Psoas muscle (tissue), 8 donors: ENCODE results near the gene CRIP3. TPM values are rescaled to one million over a fixed set of nuclear protein-coding genes. Genes with fewer than 3 reads are reported as not detected.

Experiments used
- ATAC-seq, 4 donors: fragments of 200-7000 bp; cut with Tn5 transposase; one replicate each; pipeline ENCODE4 v1.9.1; 2020; ENCODE audit warnings: moderate library complexity in 3 of 4, mild to moderate bottlenecking in 2 of 4
- DNase-seq, 2 donors: peaks; one replicate each; pipeline ENCODE4 v3.0.0-alpha.2; 2020
- H3K27ac ChIP-seq: fragments of 200-600 bp; one replicate; pipeline ENCODE4 v1.8.0; 2022
- H3K27me3 ChIP-seq, 3 donors: fragments of 200-600 bp in 1 of 3; one replicate each; pipeline versions ENCODE4 v1.6.1 to v1.8.0; 2013 to 2022; ENCODE audit warnings: low read length in 2 of 3, mild to moderate bottlenecking in 2 of 3, moderate library complexity in 1 of 3; ENCODE audit not compliant: insufficient read depth in 3 of 3
- H3K36me3 ChIP-seq, 2 donors: fragments of 200-600 bp in 1 of 2; one replicate each; pipeline versions ENCODE4 v1.6.1 to v1.8.0; 2013 to 2022; ENCODE audit warnings: low read depth in 1 of 2, mild to moderate bottlenecking in 1 of 2, moderate library complexity in 1 of 2; ENCODE audit not compliant: insufficient read depth in 1 of 2
- H3K4me1 ChIP-seq: fragments of 200-600 bp; one replicate; pipeline ENCODE4 v1.8.0; 2022
- H3K4me3 ChIP-seq: fragments of 200-600 bp; one replicate; pipeline ENCODE4 v1.8.0; 2022; ENCODE audit warnings: mild to moderate bottlenecking
- H3K9me3 ChIP-seq: fragments of 200-600 bp; one replicate; pipeline ENCODE4 v1.8.0; 2022
- WGBS, 3 donors: extraction: QIAGEN DNeasy Blood & Tissue Kit; methylation state at CpG; one replicate each; pipeline versions ENCODE4 v1.1.6 to v1.1.7; 2013; 5-methylcytosine and 5-hydroxymethylcytosine counted together
- intact Hi-C, 2 donors: fragments of 100-400 bp; cut with DNase I; formaldehyde crosslinking; loops; one replicate each; pipeline versions ENCODE4 v1.11.0 to v1.14.2; 2022
- polyA plus RNA-seq, 3 donors: library from polyadenylated mRNA; stranded (reverse); fragments of 200-250 nt; gene quantifications; one replicate each; pipeline ENCODE4 v1.2.3, GENCODE V29; 2013
- total RNA-seq, 4 donors: library from RNA; stranded (reverse); fragmentation: NEBNext Ultra II Directional in 2 of 4; extraction: Animal tissue kit (Norgen Biotek cat#: 25700) in 2 of 4; gene quantifications; one replicate each; pipeline versions ENCODE4 v1.2.1 to v1.2.4, GENCODE V29; 2021 to 2023
- TF ChIP-seq, protein P1 (sequence below): fragments of 200-600 bp; IDR thresholded peaks from one replicate; pipeline ENCODE4 v1.8.0; 2022; ENCODE audit warnings: antibody characterized with exemption
- donor health status: healthy with polysubstance abuse.
- donor health status: DM: no; HTN: no; CAD: no; lungs with moderate emphysema.
- donor health status: Bipolar disorder and iron deficiency.
- donor health status: healthy.
- donor health status: DM: yes; HTN: yes; CAD: no.
- donor health status: DM: no; HTN: no; CAD: no.
- donor health status: DM: no; HTN: no; CAD: no.
- donor health status: DM: yes; HTN: yes; CAD: no.

The CRIP3 gene
- total and polyA plus RNA-seq, 7 donors, result 0.05 to 0.47 (median 0.12) TPM; not detected in 3

DNA sequence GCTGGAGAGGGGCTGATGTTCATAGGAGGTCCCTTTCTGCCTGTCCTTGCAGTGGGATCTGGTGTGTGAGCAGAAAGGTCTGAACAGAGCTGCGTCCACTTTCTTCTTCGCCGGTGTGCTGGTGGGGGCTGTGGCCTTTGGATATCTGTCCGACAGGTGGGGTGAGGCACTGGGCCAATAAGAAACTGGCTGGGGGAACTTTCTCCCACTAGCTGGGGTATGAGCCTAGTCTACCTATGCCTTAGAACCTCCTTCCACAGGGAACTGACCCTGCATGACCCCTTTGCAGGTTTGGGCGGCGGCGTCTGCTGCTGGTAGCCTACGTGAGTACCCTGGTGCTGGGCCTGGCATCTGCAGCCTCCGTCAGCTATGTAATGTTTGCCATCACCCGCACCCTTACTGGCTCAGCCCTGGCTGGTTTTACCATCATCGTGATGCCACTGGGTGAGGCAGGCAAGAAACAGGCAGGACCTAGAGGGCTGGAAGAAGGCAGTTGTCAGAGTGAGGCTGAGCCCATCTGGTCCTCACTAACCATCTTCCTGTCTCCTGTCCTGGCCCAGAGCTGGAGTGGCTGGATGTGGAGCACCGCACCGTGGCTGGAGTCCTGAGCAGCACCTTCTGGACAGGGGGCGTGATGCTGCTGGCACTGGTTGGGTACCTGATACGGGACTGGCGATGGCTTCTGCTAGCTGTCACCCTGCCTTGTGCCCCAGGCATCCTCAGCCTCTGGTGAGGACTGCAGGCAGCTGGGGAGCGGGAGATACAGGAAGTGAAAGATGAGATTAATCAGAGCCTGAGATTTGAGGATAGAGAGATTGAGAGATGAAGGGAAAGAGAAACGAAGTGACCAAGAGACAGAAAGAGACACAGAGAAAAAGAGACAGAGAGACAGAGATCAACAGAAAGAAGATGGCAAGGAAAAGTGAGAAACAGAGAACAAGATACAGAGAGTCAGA is 9.0 kb downstream of the CRIP3 start:
- Histone ChIP-seq H3K36me3 (no peaks in the 10 kb centered on the region), H3K9me3 (no peaks in the 10 kb centered on the region), H3K4me1 (no peaks in the 10 kb centered on the region), H3K4me3 (no peak overlapping the region), H3K27ac (no peak overlapping the region), H3K27me3 (peaks cover 0 to 29% (median 3%) of the 10 kb centered on the region in 3 donors)
- WGBS, 3 donors, result 71 to 74% (median 72%) methylated on average over 18 of the region's 18 CpGs
- DNase-seq (no peak), ATAC-seq (no peak)
- intact Hi-C loops, result no loop called here
- TF ChIP-seq, protein P1, sequence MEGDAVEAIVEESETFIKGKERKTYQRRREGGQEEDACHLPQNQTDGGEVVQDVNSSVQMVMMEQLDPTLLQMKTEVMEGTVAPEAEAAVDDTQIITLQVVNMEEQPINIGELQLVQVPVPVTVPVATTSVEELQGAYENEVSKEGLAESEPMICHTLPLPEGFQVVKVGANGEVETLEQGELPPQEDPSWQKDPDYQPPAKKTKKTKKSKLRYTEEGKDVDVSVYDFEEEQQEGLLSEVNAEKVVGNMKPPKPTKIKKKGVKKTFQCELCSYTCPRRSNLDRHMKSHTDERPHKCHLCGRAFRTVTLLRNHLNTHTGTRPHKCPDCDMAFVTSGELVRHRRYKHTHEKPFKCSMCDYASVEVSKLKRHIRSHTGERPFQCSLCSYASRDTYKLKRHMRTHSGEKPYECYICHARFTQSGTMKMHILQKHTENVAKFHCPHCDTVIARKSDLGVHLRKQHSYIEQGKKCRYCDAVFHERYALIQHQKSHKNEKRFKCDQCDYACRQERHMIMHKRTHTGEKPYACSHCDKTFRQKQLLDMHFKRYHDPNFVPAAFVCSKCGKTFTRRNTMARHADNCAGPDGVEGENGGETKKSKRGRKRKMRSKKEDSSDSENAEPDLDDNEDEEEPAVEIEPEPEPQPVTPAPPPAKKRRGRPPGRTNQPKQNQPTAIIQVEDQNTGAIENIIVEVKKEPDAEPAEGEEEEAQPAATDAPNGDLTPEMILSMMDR, result no peak

DNA sequence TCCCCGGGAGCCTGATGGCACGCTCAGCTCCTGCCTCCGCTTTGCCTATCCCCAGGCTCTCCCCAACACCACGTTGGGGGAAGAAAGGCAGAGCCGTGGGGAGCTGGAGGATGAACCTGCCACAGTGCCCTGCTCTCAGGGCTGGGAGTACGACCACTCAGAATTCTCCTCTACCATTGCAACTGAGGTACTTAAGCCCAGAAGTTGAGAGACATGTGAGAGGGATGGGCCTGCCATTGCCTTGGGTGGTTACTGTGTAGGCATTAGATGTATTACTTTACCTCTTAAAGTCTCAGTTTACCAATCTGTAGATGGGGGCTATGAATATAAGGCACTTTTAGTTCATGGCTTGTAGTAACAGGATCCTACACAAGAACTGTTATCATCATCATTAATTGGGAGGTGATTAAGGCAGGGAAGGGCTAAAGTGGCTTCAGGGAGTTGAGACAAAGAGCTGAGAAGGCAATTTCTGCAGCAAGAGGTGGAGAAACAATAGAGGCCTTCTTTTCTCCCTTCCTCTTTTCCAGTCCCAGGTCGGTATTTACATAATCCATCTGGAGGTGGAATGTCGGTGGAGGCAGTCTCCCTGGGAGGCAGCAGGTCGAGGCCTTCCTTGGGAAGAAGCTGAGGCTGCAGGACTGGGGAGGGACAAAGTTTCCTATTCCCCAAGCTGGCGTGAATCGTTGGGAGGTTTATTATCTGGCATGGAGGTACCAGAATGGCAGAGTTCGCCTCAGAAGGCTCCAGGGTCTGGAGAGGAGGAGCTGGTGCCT is 9.9 kb downstream of the CRIP3 start:
- intact Hi-C loops, result no loop called here
- H3K4me1 ChIP-seq, result no peaks in the 10 kb centered on the region
- DNase-seq (no peak), ATAC-seq (no peak)
- H3K9me3 ChIP-seq, result no peaks in the 10 kb centered on the region
- TF ChIP-seq, protein P1, result no peak
- H3K4me3 ChIP-seq, result no peak overlapping the region
- no peak overlapping the region for H3K27ac ChIP-seq
- H3K27me3 ChIP-seq, result peaks cover 0 to 28% (median 3%) of the 10 kb centered on the region in 3 donors
- H3K36me3 ChIP-seq, result no peaks in the 10 kb centered on the region
- 60 to 65% (median 63%) methylated on average over 12 of the region's 12 CpGs for WGBS, 3 donors

GRCh38 chr6:43297644-43298564 is 10.7 kb downstream of the CRIP3 start, which contains the start of gene SLC22A7:
TSS of gene SLC22A7 (plus strand) at chr6:43298260. CDS start at chr6:43298359, 99 bp downstream.
- DNase-seq (peak in 1 of 2 donors; percentile 52), ATAC-seq (no peak)
- WGBS, 3 donors, result 46 to 59% (median 53%) methylated on average over 10 of the region's 10 CpGs
- TF ChIP-seq, protein P1, result no peak
- H3K27me3 ChIP-seq, result peaks cover 0 to 25% (median 3%) of the 10 kb centered on the region in 3 donors
- intact Hi-C loops, result no loop called here
- H3K27ac ChIP-seq, result no peak within 1 kb of the TSS
- H3K4me1 ChIP-seq, result no peaks in the 10 kb centered on the region
- H3K36me3 ChIP-seq, result no peaks in the 10 kb centered on the region
- no peaks in the 10 kb centered on the region for H3K9me3 ChIP-seq
- H3K4me3 ChIP-seq, result no peak within 1 kb of the TSS

- Histone ChIP-seq H3K9me3 (no peaks in the 10 kb centered on the region), H3K27ac (no peak overlapping the region), H3K27me3 (peaks cover 0 to 24% (median 3%) of the 10 kb centered on the region in 3 donors), H3K4me3 (no peak overlapping the region), H3K4me1 (no peaks in the 10 kb centered on the region), H3K36me3 (no peaks in the 10 kb centered on the region)
- intact Hi-C loops, result no loop called here
- DNase-seq, result no peak
- ATAC-seq, result no peak
- WGBS, 3 donors, result 84 to 88% (median 86%) methylated on average over 5 of the region's 5 CpGs
- TF ChIP-seq, protein P1, result no peak
Measured at GRCh38 chr6:43296780-43297497, 11.7 kb downstream of the CRIP3 start.
